NCI-H345 treated with DMSO at 0.1 percent for 48 hours (cell line): ENCODE results near the gene SLC8A1.
A peak's percentile ranks its signal among the peaks of the same experiment; 100 is the strongest.

Source experiments
- DNase-seq: peaks from one replicate; lab custom pipeline; 2025; ENCODE audit not compliant: unreplicated experiment; lab: John Stamatoyannopoulos, UW

Gene SLC8A1

GRCh38 chr2:40168032-40168431 lies 283.9 kb downstream of the SLC8A1 start:
- no peak for DNase-seq

- no peak for DNase-seq
Observed at GRCh38 chr2:40166006-40166405, 285.9 kb downstream of the SLC8A1 start.

- no peak for DNase-seq
Observed at GRCh38 chr2:40165509-40165844, 286.4 kb downstream of the SLC8A1 start.

GRCh38 chr2:40164736-40165508 lies 287.0 kb downstream of the SLC8A1 start:
- DNase-seq: no peak

- no peak for DNase-seq
Observed at GRCh38 chr2:40161986-40162385, 289.9 kb downstream of the SLC8A1 start.

- DNase-seq: no peak
Observed at GRCh38 chr2:40160751-40161218, 291.1 kb downstream of the SLC8A1 start.

- no peak for DNase-seq
Observed at GRCh38 chr2:40159333-40159732, 292.6 kb downstream of the SLC8A1 start.

GRCh38 chr2:40158781-40159180 lies 293.1 kb downstream of the SLC8A1 start:
- DNase-seq: no peak

- DNase-seq: no peak
Observed at GRCh38 chr2:40155728-40156127, 296.2 kb downstream of the SLC8A1 start.

GRCh38 chr2:40150266-40150665 lies 301.6 kb downstream of the SLC8A1 start:
- peak; percentile 17 for DNase-seq

- DNase-seq: no peak
Observed at GRCh38 chr2:40148334-40148733, 303.6 kb downstream of the SLC8A1 start.

GRCh38 chr2:40147360-40147759 lies 304.5 kb downstream of the SLC8A1 start:
- no peak for DNase-seq

GRCh38 chr2:40144022-40144421 lies 307.9 kb downstream of the SLC8A1 start:
- DNase-seq: no peak

- no peak for DNase-seq
Observed at GRCh38 chr2:40138314-40138713, 313.6 kb downstream of the SLC8A1 start.

- no peak for DNase-seq
Observed at GRCh38 chr2:40131081-40131704, 320.7 kb downstream of the SLC8A1 start.

- DNase-seq: no peak
Observed at GRCh38 chr2:40130251-40130994, 321.5 kb downstream of the SLC8A1 start.

GRCh38 chr2:40129725-40130124 lies 322.2 kb downstream of the SLC8A1 start:
- no peak for DNase-seq

GRCh38 chr2:40128796-40129195 lies 323.1 kb downstream of the SLC8A1 start:
- DNase-seq: no peak

- no peak for DNase-seq
Observed at GRCh38 chr2:40127890-40128557, 323.9 kb downstream of the SLC8A1 start.

- DNase-seq: no peak
Observed at GRCh38 chr2:40127146-40127545, 324.7 kb downstream of the SLC8A1 start.

- DNase-seq: no peak
Observed at GRCh38 chr2:40126006-40126405, 325.9 kb downstream of the SLC8A1 start.
